SK-N-SH (cell line): ENCODE data around the gene HLF. TPM values are rescaled to one million over a fixed set of nuclear protein-coding genes. Genes with fewer than 3 reads are reported as not detected.

Experiments
- CTCF ChIA-PET: fragments of 300-600, 350-600 bp; formaldehyde crosslinking; extraction: SDS; loops from one replicate; lab custom pipeline; 2021; lab: Yijun Ruan, JAX
- POLR2A ChIA-PET: fragments of 350-600 bp; sonication (Branson Sonifier 250); formaldehyde crosslinking; extraction: SDS; loops from one replicate; lab custom pipeline; 2020; ENCODE audit warnings: antibody characterized with exemption, inconsistent platforms; lab: Yijun Ruan, JAX
- DNase-seq: peaks from one replicate; pipeline ENCODE4 v3.0.0; 2012
- H2AFZ ChIP-seq: fragments of 200-600 bp; sonication (generic); 2 replicates; pipeline ENCODE4 v1.8.1; 2016; ENCODE audit warnings: antibody characterized with exemption, mild to moderate bottlenecking, low read depth
- H3F3A ChIP-seq: fragments of 200-600 bp; sonication (generic); replicated peaks from 2 replicates; pipeline ENCODE3; 2016; ENCODE audit warnings: antibody characterized with exemption, mild to moderate bottlenecking; ENCODE audit not compliant: insufficient read depth
- H3K27ac ChIP-seq, 2 experiments: fragments of 200-500 bp in 1 of 2; fragments of 200-600 bp in 1 of 2; sonication (Bioruptor generic) in 1 of 2; sonication (generic), shearing (Covaris generic) in 1 of 2; 2 replicates each; pipeline versions ENCODE4 v1.5.1 to v1.6.1; 2014 to 2016; ENCODE audit warnings: low read depth in 2 of 2, inconsistent platforms in 1 of 2, low read length in 1 of 2, mild to moderate bottlenecking in 1 of 2, mixed read lengths in 1 of 2
- H3K27me3 ChIP-seq: fragments of 200-600 bp; sonication (generic), shearing (Covaris generic); 2 replicates; pipeline ENCODE4 v1.6.1; 2016; ENCODE audit warnings: mixed run types; ENCODE audit not compliant: insufficient read depth
- H3K36me3 ChIP-seq, 2 experiments: fragments of 200-500 bp in 1 of 2; fragments of 200-600 bp in 1 of 2; sonication (Bioruptor generic) in 1 of 2; sonication (generic) in 1 of 2; replicated peaks in 1 of 2; 2 replicates each; pipeline versions ENCODE3 to v1.5.1; 2014 to 2016; ENCODE audit warnings: low read length in 1 of 2, mild to moderate bottlenecking in 1 of 2; ENCODE audit not compliant: insufficient read depth in 2 of 2, control insufficient read depth in 1 of 2
- H3K4me1 ChIP-seq, 2 experiments: fragments of 200-500 bp in 1 of 2; fragments of 200-600 bp in 1 of 2; sonication (Bioruptor generic) in 1 of 2; sonication (generic), shearing (Covaris generic) in 1 of 2; 2 replicates each; pipeline versions ENCODE4 v1.5.1 to v1.6.1; 2014 to 2016; ENCODE audit warnings: low read depth in 1 of 2, low read length in 1 of 2, mixed run types in 1 of 2; ENCODE audit not compliant: insufficient read depth in 2 of 2, control insufficient read depth in 1 of 2
- H3K4me2 ChIP-seq: fragments of 200-600 bp; sonication (generic), shearing (Covaris generic); 2 replicates; pipeline ENCODE4 v1.6.1; 2017; ENCODE audit warnings: mixed run types
- H3K4me3 ChIP-seq, 2 experiments: fragments of 200-500 bp in 1 of 2; fragments of 200-600 bp in 1 of 2; sonication (Bioruptor generic) in 1 of 2; sonication (generic), shearing (Covaris generic) in 1 of 2; 2 replicates each; pipeline versions ENCODE4 v1.5.1 to v1.8.1; 2014 to 2016; ENCODE audit warnings: low read depth in 2 of 2, inconsistent platforms in 1 of 2, low read length in 1 of 2, mild to moderate bottlenecking in 1 of 2, mixed read lengths in 1 of 2, moderate library complexity in 1 of 2
- H3K79me2 ChIP-seq: fragments of 200-600 bp; sonication (generic); 2 replicates; pipeline ENCODE4 v1.8.1; 2017; ENCODE audit warnings: mild to moderate bottlenecking; ENCODE audit not compliant: insufficient read depth
- H3K9ac ChIP-seq: fragments of 200-600 bp; sonication (generic); 2 replicates; pipeline ENCODE4 v1.6.1; 2017; ENCODE audit warnings: mixed run types
- H3K9me2 ChIP-seq: fragments of 200-600 bp; sonication (generic); 2 replicates; pipeline ENCODE4 v1.6.1; 2017; ENCODE audit warnings: mixed run types
- H3K9me3 ChIP-seq: fragments of 200-600 bp; sonication (generic); 2 replicates; pipeline ENCODE4 v1.6.1; 2017; ENCODE audit warnings: mixed run types, mild to moderate bottlenecking, moderate library complexity
- H4K20me1 ChIP-seq: fragments of 200-600 bp; sonication (generic); 2 replicates; pipeline ENCODE4 v1.6.1; 2017; ENCODE audit warnings: mild to moderate bottlenecking, mixed run types; ENCODE audit not compliant: insufficient read depth
- CHD2 ChIP-seq: fragments of 150-350 bp; IDR thresholded peaks from 2 replicates; pipeline ENCODE4 v1.6.1; 2018; ENCODE audit warnings: low read length; ENCODE audit not compliant: partially characterized antibody
- ELF1 ChIP-seq: IDR thresholded peaks from 2 replicates; pipeline ENCODE4 v1.4.0; 2012
- EP300 ChIP-seq, 2 experiments: IDR thresholded peaks; 2 replicates each; pipeline versions ENCODE4 v1.4.0 to v1.6.1; 2012; ENCODE audit warnings: borderline replicate concordance in 1 of 2, low read depth in 1 of 2, low read length in 1 of 2
- FOSL2 ChIP-seq: IDR thresholded peaks from 2 replicates; pipeline ENCODE4 v1.4.0; 2012; ENCODE audit warnings: low read depth, mild to moderate bottlenecking, moderate library complexity, borderline replicate concordance
- FOXM1 ChIP-seq: IDR thresholded peaks from 2 replicates; pipeline ENCODE4 v1.4.0; 2012; ENCODE audit warnings: low read depth, mild to moderate bottlenecking
- GABPA ChIP-seq: IDR thresholded peaks from 2 replicates; pipeline ENCODE4 v1.4.0; 2012; ENCODE audit warnings: low read depth, mild to moderate bottlenecking
- NRF1 ChIP-seq: IDR thresholded peaks from 2 replicates; pipeline ENCODE4 v1.6.1; 2012; ENCODE audit warnings: low read depth, mild to moderate bottlenecking, low read length
- RCOR1 ChIP-seq: fragments of 150-350 bp; IDR thresholded peaks from 2 replicates; pipeline ENCODE4 v1.6.1; 2017; ENCODE audit warnings: antibody characterized with exemption, low read length
- RFX5 ChIP-seq: IDR thresholded peaks from 2 replicates; pipeline ENCODE4 v1.6.1; 2012; ENCODE audit warnings: mild to moderate bottlenecking, improper control_type of control experiment, low read length
- SIN3A ChIP-seq: IDR thresholded peaks from 2 replicates; pipeline ENCODE4 v1.6.1; 2012; ENCODE audit warnings: low read depth, mild to moderate bottlenecking, low read length, moderate library complexity, borderline replicate concordance
- TCF12 ChIP-seq: IDR thresholded peaks from 2 replicates; pipeline ENCODE4 v1.4.0; 2012
- TEAD4 ChIP-seq: IDR thresholded peaks from 2 replicates; pipeline ENCODE4 v1.4.0; 2012; ENCODE audit warnings: mild to moderate bottlenecking, borderline replicate concordance; ENCODE audit not compliant: insufficient read depth
- WGBS: methylation state at CpG from one replicate; pipeline ENCODE4 v1.1.6; 2017; ENCODE audit warnings: low lambda C conversion rate; 5-methylcytosine and 5-hydroxymethylcytosine counted together
- polyA plus RNA-seq, 3 experiments: library from polyadenylated mRNA; depleted of rRNA; stranded (reverse); fragments of >200 nt; gene quantifications; 2 replicates each; pipeline ENCODE4 v1.2.3, GENCODE V29; 2012
- TF ChIP-seq, protein P1 (sequence below): IDR thresholded peaks from 2 replicates; pipeline ENCODE4 v1.4.0; 2012; ENCODE audit warnings: low read depth, borderline replicate concordance
- TF ChIP-seq, protein P2 (sequence below): IDR thresholded peaks from 2 replicates; pipeline ENCODE4 v1.6.1; 2012; ENCODE audit warnings: mild to moderate bottlenecking, low read depth, low read length, moderate library complexity
- TF ChIP-seq, protein P3 (sequence below): IDR thresholded peaks from 2 replicates; pipeline ENCODE4 v1.4.0; 2012; ENCODE audit warnings: low read depth
- TF ChIP-seq, protein P4 (sequence below): IDR thresholded peaks from 2 replicates; pipeline ENCODE4; 2012
- TF ChIP-seq, protein P5 (sequence below): fragments of 150-350 bp; IDR thresholded peaks from 2 replicates; pipeline ENCODE4 v1.6.1; 2017; ENCODE audit warnings: antibody characterized with exemption, low read length, low read depth, borderline replicate concordance

Gene HLF
- polyA plus RNA-seq, 1 of the 3 experiments (the other 2 are of a cell fraction), result 0.03 TPM

DNA sequence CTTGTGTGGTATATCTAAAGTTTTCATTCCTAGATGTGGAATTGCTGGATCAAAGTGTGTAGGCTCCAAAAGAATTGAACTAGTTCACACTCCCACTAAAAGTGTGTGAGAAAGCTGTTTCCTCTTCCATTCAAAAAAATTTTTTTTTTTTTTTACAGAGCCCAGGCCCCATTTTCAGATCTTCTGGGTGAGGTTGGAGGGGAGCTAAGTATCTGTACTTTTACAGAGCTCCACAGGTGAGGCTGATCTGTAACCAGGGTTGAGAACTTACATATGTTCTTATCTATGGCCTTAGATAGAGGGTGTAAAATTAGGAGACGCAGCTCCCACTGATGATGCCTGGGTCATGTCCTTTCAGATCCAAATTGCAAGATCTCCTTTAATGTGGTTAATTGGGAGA lies 31.9 kb downstream of the HLF start (continued):
- TF ChIP-seq, protein P1, sequence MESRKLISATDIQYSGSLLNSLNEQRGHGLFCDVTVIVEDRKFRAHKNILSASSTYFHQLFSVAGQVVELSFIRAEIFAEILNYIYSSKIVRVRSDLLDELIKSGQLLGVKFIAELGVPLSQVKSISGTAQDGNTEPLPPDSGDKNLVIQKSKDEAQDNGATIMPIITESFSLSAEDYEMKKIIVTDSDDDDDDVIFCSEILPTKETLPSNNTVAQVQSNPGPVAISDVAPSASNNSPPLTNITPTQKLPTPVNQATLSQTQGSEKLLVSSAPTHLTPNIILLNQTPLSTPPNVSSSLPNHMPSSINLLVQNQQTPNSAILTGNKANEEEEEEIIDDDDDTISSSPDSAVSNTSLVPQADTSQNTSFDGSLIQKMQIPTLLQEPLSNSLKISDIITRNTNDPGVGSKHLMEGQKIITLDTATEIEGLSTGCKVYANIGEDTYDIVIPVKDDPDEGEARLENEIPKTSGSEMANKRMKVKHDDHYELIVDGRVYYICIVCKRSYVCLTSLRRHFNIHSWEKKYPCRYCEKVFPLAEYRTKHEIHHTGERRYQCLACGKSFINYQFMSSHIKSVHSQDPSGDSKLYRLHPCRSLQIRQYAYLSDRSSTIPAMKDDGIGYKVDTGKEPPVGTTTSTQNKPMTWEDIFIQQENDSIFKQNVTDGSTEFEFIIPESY, result no peak
- TF ChIP-seq, protein P2, sequence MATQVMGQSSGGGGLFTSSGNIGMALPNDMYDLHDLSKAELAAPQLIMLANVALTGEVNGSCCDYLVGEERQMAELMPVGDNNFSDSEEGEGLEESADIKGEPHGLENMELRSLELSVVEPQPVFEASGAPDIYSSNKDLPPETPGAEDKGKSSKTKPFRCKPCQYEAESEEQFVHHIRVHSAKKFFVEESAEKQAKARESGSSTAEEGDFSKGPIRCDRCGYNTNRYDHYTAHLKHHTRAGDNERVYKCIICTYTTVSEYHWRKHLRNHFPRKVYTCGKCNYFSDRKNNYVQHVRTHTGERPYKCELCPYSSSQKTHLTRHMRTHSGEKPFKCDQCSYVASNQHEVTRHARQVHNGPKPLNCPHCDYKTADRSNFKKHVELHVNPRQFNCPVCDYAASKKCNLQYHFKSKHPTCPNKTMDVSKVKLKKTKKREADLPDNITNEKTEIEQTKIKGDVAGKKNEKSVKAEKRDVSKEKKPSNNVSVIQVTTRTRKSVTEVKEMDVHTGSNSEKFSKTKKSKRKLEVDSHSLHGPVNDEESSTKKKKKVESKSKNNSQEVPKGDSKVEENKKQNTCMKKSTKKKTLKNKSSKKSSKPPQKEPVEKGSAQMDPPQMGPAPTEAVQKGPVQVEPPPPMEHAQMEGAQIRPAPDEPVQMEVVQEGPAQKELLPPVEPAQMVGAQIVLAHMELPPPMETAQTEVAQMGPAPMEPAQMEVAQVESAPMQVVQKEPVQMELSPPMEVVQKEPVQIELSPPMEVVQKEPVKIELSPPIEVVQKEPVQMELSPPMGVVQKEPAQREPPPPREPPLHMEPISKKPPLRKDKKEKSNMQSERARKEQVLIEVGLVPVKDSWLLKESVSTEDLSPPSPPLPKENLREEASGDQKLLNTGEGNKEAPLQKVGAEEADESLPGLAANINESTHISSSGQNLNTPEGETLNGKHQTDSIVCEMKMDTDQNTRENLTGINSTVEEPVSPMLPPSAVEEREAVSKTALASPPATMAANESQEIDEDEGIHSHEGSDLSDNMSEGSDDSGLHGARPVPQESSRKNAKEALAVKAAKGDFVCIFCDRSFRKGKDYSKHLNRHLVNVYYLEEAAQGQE, result no peak
- TF ChIP-seq NRF1, result no peak
- TF ChIP-seq CHD2, result no peak
- no peak for TF ChIP-seq GABPA
- no peak for TF ChIP-seq RFX5
- TF ChIP-seq, protein P3, sequence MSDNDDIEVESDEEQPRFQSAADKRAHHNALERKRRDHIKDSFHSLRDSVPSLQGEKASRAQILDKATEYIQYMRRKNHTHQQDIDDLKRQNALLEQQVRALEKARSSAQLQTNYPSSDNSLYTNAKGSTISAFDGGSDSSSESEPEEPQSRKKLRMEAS, result no peak
- no peak for TF ChIP-seq TCF12

DNA sequence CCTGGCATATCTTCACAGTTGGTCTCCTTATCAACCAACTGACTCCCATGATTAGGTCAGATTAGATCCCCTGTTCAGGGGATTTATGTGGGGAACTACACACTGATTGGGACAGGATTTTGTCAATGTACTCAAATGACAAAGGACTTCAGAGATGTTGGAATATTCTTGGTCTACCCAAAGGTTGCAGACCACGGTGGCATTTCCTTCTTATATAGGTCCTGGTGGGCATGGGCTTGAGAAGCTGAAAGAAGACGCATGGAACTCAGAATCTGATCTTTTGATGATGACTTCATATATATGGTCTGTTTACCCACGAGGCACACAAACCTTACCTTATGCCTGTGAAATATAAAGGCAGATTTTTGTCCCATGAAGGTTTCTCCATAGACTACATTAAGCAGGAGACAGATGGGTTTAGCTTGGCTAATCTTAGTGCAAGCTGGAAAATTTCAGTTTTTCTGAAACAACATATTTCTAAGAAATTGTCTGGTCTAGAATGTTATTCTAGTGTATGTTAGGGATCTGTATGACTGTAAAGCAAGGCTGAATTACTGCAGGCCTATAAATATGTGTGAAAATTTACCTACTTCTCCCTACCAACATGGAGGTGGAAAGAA lies 33.5 kb downstream of the HLF start:
- no peak for DNase-seq
- POLR2A ChIA-PET, result no interaction called here
- TF ChIP-seq, protein P4, sequence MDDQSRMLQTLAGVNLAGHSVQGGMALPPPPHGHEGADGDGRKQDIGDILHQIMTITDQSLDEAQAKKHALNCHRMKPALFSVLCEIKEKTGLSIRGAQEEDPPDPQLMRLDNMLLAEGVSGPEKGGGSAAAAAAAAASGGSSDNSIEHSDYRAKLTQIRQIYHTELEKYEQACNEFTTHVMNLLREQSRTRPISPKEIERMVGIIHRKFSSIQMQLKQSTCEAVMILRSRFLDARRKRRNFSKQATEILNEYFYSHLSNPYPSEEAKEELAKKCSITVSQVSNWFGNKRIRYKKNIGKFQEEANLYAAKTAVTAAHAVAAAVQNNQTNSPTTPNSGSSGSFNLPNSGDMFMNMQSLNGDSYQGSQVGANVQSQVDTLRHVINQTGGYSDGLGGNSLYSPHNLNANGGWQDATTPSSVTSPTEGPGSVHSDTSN, result no peak
- TF ChIP-seq, protein P5, sequence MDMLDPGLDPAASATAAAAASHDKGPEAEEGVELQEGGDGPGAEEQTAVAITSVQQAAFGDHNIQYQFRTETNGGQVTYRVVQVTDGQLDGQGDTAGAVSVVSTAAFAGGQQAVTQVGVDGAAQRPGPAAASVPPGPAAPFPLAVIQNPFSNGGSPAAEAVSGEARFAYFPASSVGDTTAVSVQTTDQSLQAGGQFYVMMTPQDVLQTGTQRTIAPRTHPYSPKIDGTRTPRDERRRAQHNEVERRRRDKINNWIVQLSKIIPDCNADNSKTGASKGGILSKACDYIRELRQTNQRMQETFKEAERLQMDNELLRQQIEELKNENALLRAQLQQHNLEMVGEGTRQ, result no peak
- TF ChIP-seq RCOR1 (no peak), TEAD4 (no peak), FOSL2 (no peak), SIN3A (no peak), ELF1 (no peak), EP300 (IDR thresholded peaks at IDR 0.05; ENCODE audit: borderline replicate concordance in 1 of 2, low read depth in 1 of 2, low read length in 1 of 2) (no peak), FOXM1 (no peak)
- TF ChIP-seq, protein P2, result no peak

More for the DNA sequence above, 33.5 kb downstream of the HLF start:
- no peak overlapping the region for H3K27ac ChIP-seq
- H3K9ac ChIP-seq, result no peak overlapping the region
- H3K9me3 ChIP-seq, result no peaks in the 10 kb centered on the region
- no peaks in the 10 kb centered on the region for H3K79me2 ChIP-seq
- no peaks in the 10 kb centered on the region for H3F3A ChIP-seq
- peaks cover 0 to 2% of the 10 kb centered on the region in 2 experiments; a peak in 1 of 4 replicates for H3K4me1 ChIP-seq
- no peaks in the 10 kb centered on the region for H4K20me1 ChIP-seq
- no peak overlapping the region for H3K4me3 ChIP-seq
- WGBS, result 53% methylated on average over 3 of the region's 3 CpGs
- no peaks in the 10 kb centered on the region for H3K9me2 ChIP-seq
- H3K4me2 ChIP-seq, result no peak overlapping the region
- H3K36me3 ChIP-seq, result no peaks in the 10 kb centered on the region
- no peaks in the 10 kb centered on the region; the same call in 1 of the 2 replicates for H3K27me3 ChIP-seq
- CTCF ChIA-PET, result interaction anchor here (0.9 to 3.3 kb wide), 6 partner anchors 25 to 305 kb away, joined by 3 to 20 read pairs (median 4); no protein-coding TSS in a partner anchor
- no peak overlapping the region for H2AFZ ChIP-seq
